ENCODE data around the gene SFMBT2. TPM values are rescaled to one million over a fixed set of nuclear protein-coding genes. Genes with fewer than 3 reads are reported as not detected.

SFMBT2 gene
- polyA plus RNA-seq, 4 donors, result 0.45 to 2.5 (median 1.3) TPM

- H3K9me3 ChIP-seq (ENCODE audit: control insufficient read depth in 2 of 2, insufficient read depth in 1 of 2, low read depth in 1 of 2, low read length in 1 of 2), result no peaks in the 10 kb centered on the region
- DNase-seq (no peak), FAIRE-seq (no peak)
- no peaks in the 10 kb centered on the region for H3K36me3 ChIP-seq (ENCODE audit: control insufficient read depth in 3 of 3, insufficient read depth in 2 of 3, low read depth in 1 of 3, low read length in 3 of 3)
- H3K27me3 ChIP-seq (ENCODE audit: control insufficient read depth in 3 of 3, insufficient read depth in 3 of 3, low read length in 3 of 3), result no peaks in the 10 kb centered on the region
- no peak overlapping the region for H3K27ac ChIP-seq (ENCODE audit: low read depth in 1 of 3, low read length in 2 of 3)
- no peaks in the 10 kb centered on the region for H3K4me1 ChIP-seq (ENCODE audit: control insufficient read depth in 3 of 3, insufficient read depth in 2 of 3, low read depth in 1 of 3, low read length in 2 of 3)
- no peak overlapping the region for H3K4me3 ChIP-seq (ENCODE audit: low read depth in 1 of 3, low read length in 3 of 3)
- 50 to 63% (median 57%) methylated on average over 6 of the region's 6 CpGs for WGBS, 3 donors
These were observed 287.1 kb downstream of the SFMBT2 start for GRCh38 chr10:7123774-7124173.

DNA sequence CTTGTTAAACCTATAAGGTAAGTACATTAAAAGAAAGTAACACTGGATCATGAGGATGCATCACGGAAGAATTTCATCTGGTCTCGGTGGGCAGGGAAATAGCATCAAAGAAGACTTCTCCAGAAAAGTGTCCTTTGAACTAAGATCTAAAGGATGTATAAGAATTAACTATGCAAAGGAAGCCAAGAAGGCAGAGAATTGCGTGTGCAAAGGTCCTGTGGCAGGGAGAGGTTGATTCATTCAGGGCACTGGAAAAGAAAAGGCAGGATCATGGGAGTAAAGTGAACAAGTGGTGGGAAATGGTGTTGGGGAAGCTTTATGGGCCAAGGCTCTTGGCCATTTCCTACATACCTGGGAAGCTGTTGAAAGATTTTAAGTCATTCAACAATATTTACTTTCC is 288.3 kb downstream of the SFMBT2 start:
- Histone ChIP-seq H3K4me3 (ENCODE audit: low read depth in 1 of 3, low read length in 3 of 3) (no peak overlapping the region), H3K27ac (ENCODE audit: low read depth in 1 of 3, low read length in 2 of 3) (no peak overlapping the region), H3K4me1 (ENCODE audit: control insufficient read depth in 3 of 3, insufficient read depth in 2 of 3, low read depth in 1 of 3, low read length in 2 of 3) (no peaks in the 10 kb centered on the region), H3K36me3 (ENCODE audit: control insufficient read depth in 3 of 3, insufficient read depth in 2 of 3, low read depth in 1 of 3, low read length in 3 of 3) (no peaks in the 10 kb centered on the region), H3K9me3 (ENCODE audit: control insufficient read depth in 2 of 2, insufficient read depth in 1 of 2, low read depth in 1 of 2, low read length in 1 of 2) (no peaks in the 10 kb centered on the region), H3K27me3 (ENCODE audit: control insufficient read depth in 3 of 3, insufficient read depth in 3 of 3, low read length in 3 of 3) (no peaks in the 10 kb centered on the region)
- DNase-seq (no peak), FAIRE-seq (no peak)
- 78 to 87% (median 80%) methylated on average over 3 of the region's 3 CpGs for WGBS, 3 donors

GRCh38 chr10:7121154-7121797 is 289.6 kb downstream of the SFMBT2 start:
- FAIRE-seq (no peak), DNase-seq (peak; percentile 30 to 36)
- H3K4me1 ChIP-seq (ENCODE audit: control insufficient read depth in 3 of 3, insufficient read depth in 2 of 3, low read depth in 1 of 3, low read length in 2 of 3), result no peaks in the 10 kb centered on the region
- H3K4me3 ChIP-seq (ENCODE audit: low read depth in 1 of 3, low read length in 3 of 3), result no peak overlapping the region
- no peak overlapping the region for H3K27ac ChIP-seq (ENCODE audit: low read depth in 1 of 3, low read length in 2 of 3)
- no peaks in the 10 kb centered on the region for H3K27me3 ChIP-seq (ENCODE audit: control insufficient read depth in 3 of 3, insufficient read depth in 3 of 3, low read length in 3 of 3)
- H3K36me3 ChIP-seq (ENCODE audit: control insufficient read depth in 3 of 3, insufficient read depth in 2 of 3, low read depth in 1 of 3, low read length in 3 of 3), result no peaks in the 10 kb centered on the region
- 24 to 27% (median 25%) methylated on average over 10 of the region's 10 CpGs for WGBS, 3 donors
- no peaks in the 10 kb centered on the region for H3K9me3 ChIP-seq (ENCODE audit: control insufficient read depth in 2 of 2, insufficient read depth in 1 of 2, low read depth in 1 of 2, low read length in 1 of 2)

DNA sequence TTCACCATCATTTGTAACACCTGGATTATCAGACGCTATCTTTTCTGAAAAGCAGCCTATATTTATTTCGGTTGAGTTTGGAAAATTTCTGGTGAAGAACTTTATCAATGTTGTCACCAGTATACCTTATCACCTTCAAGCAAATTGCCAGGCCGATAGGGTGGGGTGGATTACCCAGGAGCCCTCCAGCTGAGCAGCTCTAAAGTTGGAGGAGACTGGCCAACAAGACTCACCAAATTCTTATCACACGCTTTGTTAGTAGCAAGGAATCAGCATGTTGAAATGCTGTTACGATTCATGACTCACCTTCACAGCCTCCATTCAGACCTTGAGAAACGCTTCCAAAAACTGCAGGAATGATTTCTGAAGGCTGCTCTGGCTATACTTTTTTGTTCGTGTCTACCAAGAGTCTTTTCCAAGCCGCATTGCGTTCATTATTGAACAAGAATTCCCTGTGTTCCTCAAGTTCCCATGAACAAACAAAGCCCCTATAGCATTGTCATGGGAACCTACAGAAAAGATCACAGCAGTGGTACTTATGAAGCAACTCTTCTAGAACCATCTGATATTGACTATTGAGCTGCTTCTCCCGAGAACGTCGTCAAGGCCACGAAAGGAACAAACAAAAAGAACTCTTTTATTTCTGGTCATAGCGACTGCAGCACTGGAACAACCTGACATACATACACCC is 291.4 kb downstream of the SFMBT2 start:
- DNase-seq, result no peak

GRCh38 chr10:7117806-7118674 is 292.8 kb downstream of the SFMBT2 start:
- DNase-seq (no peak), FAIRE-seq (no peak)
- Histone ChIP-seq H3K4me3 (ENCODE audit: low read depth in 1 of 3, low read length in 3 of 3) (no peak overlapping the region), H3K27ac (ENCODE audit: low read depth in 1 of 3, low read length in 2 of 3) (no peak overlapping the region), H3K36me3 (ENCODE audit: control insufficient read depth in 3 of 3, insufficient read depth in 2 of 3, low read depth in 1 of 3, low read length in 3 of 3) (no peaks in the 10 kb centered on the region), H3K27me3 (ENCODE audit: control insufficient read depth in 3 of 3, insufficient read depth in 3 of 3, low read length in 3 of 3) (no peaks in the 10 kb centered on the region), H3K4me1 (ENCODE audit: control insufficient read depth in 3 of 3, insufficient read depth in 2 of 3, low read depth in 1 of 3, low read length in 2 of 3) (no peaks in the 10 kb centered on the region), H3K9me3 (ENCODE audit: control insufficient read depth in 2 of 2, insufficient read depth in 1 of 2, low read depth in 1 of 2, low read length in 1 of 2) (no peaks in the 10 kb centered on the region)
- WGBS, 3 donors, result 74 to 77% (median 77%) methylated on average over 17 of the region's 17 CpGs

More for the DNA sequence above, 291.4 kb downstream of the SFMBT2 start:
- Histone ChIP-seq H3K27me3 (ENCODE audit: control insufficient read depth in 3 of 3, insufficient read depth in 3 of 3, low read length in 3 of 3) (no peaks in the 10 kb centered on the region), H3K27ac (ENCODE audit: low read depth in 1 of 3, low read length in 2 of 3) (no peak overlapping the region), H3K4me1 (ENCODE audit: control insufficient read depth in 3 of 3, insufficient read depth in 2 of 3, low read depth in 1 of 3, low read length in 2 of 3) (no peaks in the 10 kb centered on the region), H3K9me3 (ENCODE audit: control insufficient read depth in 2 of 2, insufficient read depth in 1 of 2, low read depth in 1 of 2, low read length in 1 of 2) (no peaks in the 10 kb centered on the region), H3K4me3 (ENCODE audit: low read depth in 1 of 3, low read length in 3 of 3) (no peak overlapping the region), H3K36me3 (ENCODE audit: control insufficient read depth in 3 of 3, insufficient read depth in 2 of 3, low read depth in 1 of 3, low read length in 3 of 3) (no peaks in the 10 kb centered on the region)
- 77 to 89% (median 84%) methylated on average over 14 of the region's 14 CpGs for WGBS, 3 donors
- no peak for FAIRE-seq

- WGBS, 3 donors, result 75 to 85% (median 79%) methylated on average over 5 of the region's 5 CpGs
- DNase-seq (no peak), FAIRE-seq (no peak)
- Histone ChIP-seq H3K4me3 (ENCODE audit: low read depth in 1 of 3, low read length in 3 of 3) (no peak overlapping the region), H3K4me1 (ENCODE audit: control insufficient read depth in 3 of 3, insufficient read depth in 2 of 3, low read depth in 1 of 3, low read length in 2 of 3) (no peaks in the 10 kb centered on the region), H3K36me3 (ENCODE audit: control insufficient read depth in 3 of 3, insufficient read depth in 2 of 3, low read depth in 1 of 3, low read length in 3 of 3) (no peaks in the 10 kb centered on the region), H3K27ac (ENCODE audit: low read depth in 1 of 3, low read length in 2 of 3) (no peak overlapping the region), H3K27me3 (ENCODE audit: control insufficient read depth in 3 of 3, insufficient read depth in 3 of 3, low read length in 3 of 3) (no peaks in the 10 kb centered on the region), H3K9me3 (ENCODE audit: control insufficient read depth in 2 of 2, insufficient read depth in 1 of 2, low read depth in 1 of 2, low read length in 1 of 2) (no peaks in the 10 kb centered on the region)
These were observed 293.5 kb downstream of the SFMBT2 start for GRCh38 chr10:7117177-7117799.

DNA sequence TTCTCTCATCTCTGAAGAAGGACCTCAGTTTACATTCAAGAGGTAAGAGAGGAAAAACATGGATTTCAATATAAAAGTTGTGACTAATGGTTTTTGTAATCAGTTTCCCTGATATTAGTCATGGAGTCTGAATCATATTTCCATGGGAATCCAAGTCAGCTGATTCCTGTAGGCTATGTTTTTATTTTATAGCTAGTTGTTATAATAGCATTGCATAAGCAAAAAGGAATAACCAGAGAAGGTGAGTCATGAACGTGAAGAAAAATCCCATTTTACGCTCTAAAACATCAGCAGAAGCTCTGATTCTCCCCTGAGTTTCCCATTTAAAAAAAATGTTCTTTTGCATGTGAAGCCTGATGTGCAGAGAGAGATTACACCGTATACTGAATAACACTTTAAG is 299.3 kb downstream of the SFMBT2 start:
- Histone ChIP-seq H3K4me1 (ENCODE audit: control insufficient read depth in 3 of 3, insufficient read depth in 2 of 3, low read depth in 1 of 3, low read length in 2 of 3) (no peaks in the 10 kb centered on the region), H3K4me3 (ENCODE audit: low read depth in 1 of 3, low read length in 3 of 3) (no peak overlapping the region), H3K36me3 (ENCODE audit: control insufficient read depth in 3 of 3, insufficient read depth in 2 of 3, low read depth in 1 of 3, low read length in 3 of 3) (no peaks in the 10 kb centered on the region), H3K27ac (ENCODE audit: low read depth in 1 of 3, low read length in 2 of 3) (no peak overlapping the region), H3K9me3 (ENCODE audit: control insufficient read depth in 2 of 2, insufficient read depth in 1 of 2, low read depth in 1 of 2, low read length in 1 of 2) (peaks cover 0 to 8% of the 10 kb centered on the region in 2 donors), H3K27me3 (ENCODE audit: control insufficient read depth in 3 of 3, insufficient read depth in 3 of 3, low read length in 3 of 3) (no peaks in the 10 kb centered on the region)
- no peak for FAIRE-seq
- 76 to 92% (median 80%) methylated on average over 3 of the region's 3 CpGs for WGBS, 3 donors
- DNase-seq, result no peak

- Histone ChIP-seq H3K36me3 (ENCODE audit: control insufficient read depth in 3 of 3, insufficient read depth in 2 of 3, low read depth in 1 of 3, low read length in 3 of 3) (no peaks in the 10 kb centered on the region), H3K4me3 (ENCODE audit: low read depth in 1 of 3, low read length in 3 of 3) (no peak overlapping the region)
- FAIRE-seq, result no peak
These were observed 299.7 kb downstream of the SFMBT2 start for GRCh38 chr10:7111089-7111488.

More at GRCh38 chr10:7111089-7111488, 299.7 kb downstream of the SFMBT2 start:
- Histone ChIP-seq H3K4me1 (ENCODE audit: control insufficient read depth in 3 of 3, insufficient read depth in 2 of 3, low read depth in 1 of 3, low read length in 2 of 3) (no peaks in the 10 kb centered on the region), H3K27ac (ENCODE audit: low read depth in 1 of 3, low read length in 2 of 3) (no peak overlapping the region), H3K9me3 (ENCODE audit: control insufficient read depth in 2 of 2, insufficient read depth in 1 of 2, low read depth in 1 of 2, low read length in 1 of 2) (peaks cover 0 to 8% of the 10 kb centered on the region in 2 donors), H3K27me3 (ENCODE audit: control insufficient read depth in 3 of 3, insufficient read depth in 3 of 3, low read length in 3 of 3) (no peaks in the 10 kb centered on the region)
- 97 to 98% (median 98%) methylated on average over 3 of the region's 3 CpGs for WGBS, 3 donors
- no peak for DNase-seq

All from small intestine (tissue), 7 donors.